Right atrium auricular region (tissue), 2 donors: ENCODE measurements around the gene CHD6. TPM values are rescaled to one million over a fixed set of nuclear protein-coding genes. Genes with fewer than 3 reads are reported as not detected.

Experiments
- DNase-seq: peaks from one replicate; pipeline ENCODE4 v3.0.0-alpha.2; 2019; ENCODE audit warnings: low spot score
- H3K27ac ChIP-seq, 2 donors: fragments of 200-600 bp; sonication (generic); 1 replicate in 1 of 2; 2 replicates in 1 of 2; pipeline ENCODE4 v1.5.1; 2016 to 2019
- H3K27me3 ChIP-seq, 2 donors: fragments of 200-600 bp; sonication (generic); one replicate each; pipeline versions ENCODE4 v1.5.1 to v1.6.0; 2017 to 2019
- H3K36me3 ChIP-seq: fragments of 200-600 bp; sonication (generic); one replicate; pipeline ENCODE4 v1.5.1; 2016
- H3K4me1 ChIP-seq, 2 donors: fragments of 200-600 bp; sonication (generic); one replicate each; pipeline versions ENCODE4 v1.5.1 to v1.6.0; 2017 to 2019
- H3K4me3 ChIP-seq, 2 donors: fragments of 200-600 bp; sonication (generic); 1 replicate in 1 of 2; 2 replicates in 1 of 2; pipeline ENCODE4 v1.5.1; 2017 to 2019; ENCODE audit warnings: mild to moderate bottlenecking in 1 of 2, moderate library complexity in 1 of 2
- H3K9me3 ChIP-seq, 2 donors: fragments of 200-600 bp; sonication (generic); one replicate each; pipeline ENCODE4 v1.5.1; 2019
- total RNA-seq, 2 donors: library from RNA; depleted of rRNA; stranded (reverse); fragments of >200 nt; gene quantifications; one replicate each; pipeline ENCODE4 v1.1.0, GENCODE V29; 2016
- TF ChIP-seq, protein P1 (sequence below), 2 donors: fragments of 200-600 bp; sonication (generic); IDR thresholded peaks; one replicate each; pipeline ENCODE4 v1.5.1; 2019; ENCODE audit warnings: antibody characterized with exemption in 2 of 2

CHD6 gene
- total RNA-seq, 2 donors from 2014 or later = 22.2 to 27.4 TPM

DNA sequence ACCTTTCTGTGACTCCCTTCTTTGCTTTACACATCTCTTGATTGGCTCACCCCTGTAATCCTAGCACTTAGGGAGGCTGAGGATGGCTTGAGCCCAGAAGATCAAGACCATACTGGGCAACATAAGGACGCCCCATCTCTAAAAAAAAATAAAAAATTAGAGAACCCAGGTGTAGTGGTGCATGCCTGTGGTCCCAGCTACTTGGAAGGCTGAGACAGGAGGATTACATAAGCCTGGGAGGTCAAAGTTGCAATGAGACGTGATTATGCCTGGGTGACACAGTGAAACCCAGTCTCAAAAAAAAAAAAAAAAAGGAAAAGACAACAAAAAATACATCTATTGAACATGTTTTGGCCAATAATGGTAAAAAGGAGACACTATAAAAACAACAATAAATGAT is 37.8 kb downstream of the CHD6 start:
- TF ChIP-seq, protein P1, sequence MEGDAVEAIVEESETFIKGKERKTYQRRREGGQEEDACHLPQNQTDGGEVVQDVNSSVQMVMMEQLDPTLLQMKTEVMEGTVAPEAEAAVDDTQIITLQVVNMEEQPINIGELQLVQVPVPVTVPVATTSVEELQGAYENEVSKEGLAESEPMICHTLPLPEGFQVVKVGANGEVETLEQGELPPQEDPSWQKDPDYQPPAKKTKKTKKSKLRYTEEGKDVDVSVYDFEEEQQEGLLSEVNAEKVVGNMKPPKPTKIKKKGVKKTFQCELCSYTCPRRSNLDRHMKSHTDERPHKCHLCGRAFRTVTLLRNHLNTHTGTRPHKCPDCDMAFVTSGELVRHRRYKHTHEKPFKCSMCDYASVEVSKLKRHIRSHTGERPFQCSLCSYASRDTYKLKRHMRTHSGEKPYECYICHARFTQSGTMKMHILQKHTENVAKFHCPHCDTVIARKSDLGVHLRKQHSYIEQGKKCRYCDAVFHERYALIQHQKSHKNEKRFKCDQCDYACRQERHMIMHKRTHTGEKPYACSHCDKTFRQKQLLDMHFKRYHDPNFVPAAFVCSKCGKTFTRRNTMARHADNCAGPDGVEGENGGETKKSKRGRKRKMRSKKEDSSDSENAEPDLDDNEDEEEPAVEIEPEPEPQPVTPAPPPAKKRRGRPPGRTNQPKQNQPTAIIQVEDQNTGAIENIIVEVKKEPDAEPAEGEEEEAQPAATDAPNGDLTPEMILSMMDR (IDR thresholded peaks at IDR 0.05) = no peak
- Histone ChIP-seq H3K4me3 (no peak overlapping the region), H3K36me3 (no peaks in the 10 kb centered on the region), H3K27ac (no peak overlapping the region), H3K9me3 (no peaks in the 10 kb centered on the region), H3K4me1 (peaks cover 0 to 21% of the 10 kb centered on the region in 2 donors), H3K27me3 (no peaks in the 10 kb centered on the region)
- DNase-seq = no peak

DNA sequence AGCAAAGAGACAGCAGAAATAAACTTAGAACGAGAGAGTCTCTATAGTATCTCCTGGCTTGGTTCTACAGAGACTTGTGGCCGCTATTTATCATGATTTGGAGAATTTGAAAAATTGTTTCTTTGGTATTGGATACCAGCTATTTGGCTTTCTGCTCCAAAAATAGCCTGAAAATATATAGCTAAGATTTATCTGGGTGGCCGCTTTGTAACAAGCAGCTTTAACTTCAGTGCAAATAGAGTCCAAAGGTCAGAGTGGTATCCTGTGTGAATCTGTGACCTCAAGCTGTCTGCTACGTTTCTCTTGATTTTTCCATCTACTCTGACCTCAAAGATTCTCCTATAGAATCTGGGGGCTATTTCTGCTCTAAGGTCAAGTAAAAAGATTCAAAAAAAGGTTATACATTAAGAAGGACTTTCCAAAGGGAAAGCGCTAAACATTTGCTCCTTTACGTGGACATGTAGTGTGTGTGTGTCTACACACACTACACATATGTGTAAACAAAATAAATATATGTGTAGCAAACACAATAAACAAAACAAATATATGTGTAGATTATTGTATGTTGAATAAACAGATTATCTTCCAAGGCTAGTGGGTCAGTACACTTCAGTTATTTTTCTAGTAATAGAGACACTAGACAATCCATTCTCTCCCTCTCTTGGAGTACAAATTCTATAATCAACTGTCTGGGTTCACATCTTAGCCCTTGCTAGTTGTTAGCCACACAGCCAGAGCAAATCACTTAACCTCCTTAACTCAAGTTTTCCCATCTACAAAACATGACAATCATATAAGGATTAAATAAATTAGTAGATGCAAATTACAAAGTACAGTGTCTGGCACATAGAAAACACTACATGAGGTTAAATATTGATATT is 40.8 kb downstream of the CHD6 start:
- H3K9me3 ChIP-seq = no peaks in the 10 kb centered on the region
- no peak overlapping the region for H3K4me3 ChIP-seq
- H3K4me1 ChIP-seq = peaks cover 0 to 43% of the 10 kb centered on the region in 2 donors
- H3K36me3 ChIP-seq = no peaks in the 10 kb centered on the region
- H3K27me3 ChIP-seq = no peaks in the 10 kb centered on the region
- TF ChIP-seq, protein P1 (IDR thresholded peaks at IDR 0.05) = no peak
- DNase-seq = no peak
- H3K27ac ChIP-seq = no peak overlapping the region

DNA sequence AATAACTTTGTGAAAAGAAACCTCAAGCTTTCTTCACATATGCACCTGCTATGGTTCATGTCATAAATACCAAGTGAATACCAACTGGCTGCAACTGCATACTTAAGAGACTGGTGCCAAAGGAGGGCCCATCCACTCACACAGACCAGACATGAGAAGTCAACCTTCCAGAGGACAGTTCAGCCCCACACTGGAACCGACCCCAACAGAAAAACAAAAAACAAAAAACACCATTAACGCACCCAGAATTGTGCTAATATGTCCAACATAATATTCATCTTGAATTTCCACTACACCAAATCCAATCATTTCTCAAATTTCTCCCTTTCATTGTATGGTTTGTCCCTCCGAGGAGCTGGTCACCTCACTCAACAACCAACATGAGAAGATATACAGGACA is 42.8 kb downstream of the CHD6 start:
- H3K27ac ChIP-seq = no peak overlapping the region
- no peak for DNase-seq
- H3K27me3 ChIP-seq = no peaks in the 10 kb centered on the region
- no peaks in the 10 kb centered on the region for H3K36me3 ChIP-seq
- peaks cover 0 to 57% of the 10 kb centered on the region in 2 donors for H3K4me1 ChIP-seq
- H3K4me3 ChIP-seq = no peak overlapping the region
- TF ChIP-seq, protein P1 (IDR thresholded peaks at IDR 0.05) = no peak
- H3K9me3 ChIP-seq = no peaks in the 10 kb centered on the region

DNA sequence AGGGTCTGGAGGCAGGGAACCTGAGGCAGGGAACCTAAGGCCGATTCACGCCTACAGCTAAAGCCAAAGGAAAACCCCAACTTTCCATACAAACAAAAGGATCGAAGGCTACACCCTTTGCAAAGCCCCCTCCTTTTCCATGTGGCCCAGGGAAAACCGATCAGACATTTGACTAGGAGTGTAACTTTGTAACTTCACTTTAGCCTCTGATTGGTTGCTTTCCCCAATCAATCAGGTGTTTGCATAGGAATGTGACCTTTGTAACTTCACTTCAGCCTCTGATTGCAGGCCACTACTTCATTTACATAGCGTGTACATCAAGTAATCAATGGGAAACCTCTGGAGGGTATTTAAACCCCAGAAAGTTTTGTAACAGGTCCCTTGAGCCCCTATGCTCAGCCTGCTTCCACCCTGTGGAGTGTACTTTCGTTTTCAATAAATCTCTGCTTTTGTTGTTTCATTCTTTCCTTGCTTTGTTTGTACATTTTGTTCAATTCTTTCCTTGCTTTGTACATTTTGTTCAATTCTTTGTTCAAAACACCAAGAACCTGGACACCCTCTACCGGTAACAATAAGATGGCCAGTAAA is 43.3 kb downstream of the CHD6 start:
- H3K27ac ChIP-seq = no peak overlapping the region
- H3K9me3 ChIP-seq = no peaks in the 10 kb centered on the region
- H3K27me3 ChIP-seq = no peaks in the 10 kb centered on the region
- no peak for DNase-seq
- no peak overlapping the region for H3K4me3 ChIP-seq
- peaks cover 0 to 61% of the 10 kb centered on the region in 2 donors for H3K4me1 ChIP-seq
- no peaks in the 10 kb centered on the region for H3K36me3 ChIP-seq
- TF ChIP-seq, protein P1 (IDR thresholded peaks at IDR 0.05) = no peak

DNA sequence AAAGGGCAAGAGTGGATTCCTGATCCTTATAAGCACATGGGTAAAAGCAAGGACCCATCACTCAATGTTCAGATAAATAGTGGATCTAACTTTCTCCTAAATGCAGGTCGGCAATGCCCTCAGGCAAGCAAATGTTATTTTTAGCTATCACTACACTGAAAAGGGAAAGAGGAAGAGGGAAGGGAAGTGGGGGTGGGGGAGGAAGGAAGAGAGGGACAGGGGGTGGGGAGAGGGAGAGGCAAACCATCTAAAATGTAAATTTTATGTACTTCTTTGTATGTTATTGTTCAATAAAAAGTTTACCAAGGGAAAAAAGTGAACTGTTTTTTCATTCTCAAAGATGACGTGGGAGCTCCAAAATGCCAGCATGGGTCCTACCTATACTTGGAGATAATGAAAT is 44.2 kb downstream of the CHD6 start:
- Histone ChIP-seq H3K27ac (no peak overlapping the region), H3K9me3 (no peaks in the 10 kb centered on the region), H3K4me3 (no peak overlapping the region), H3K27me3 (no peaks in the 10 kb centered on the region), H3K4me1 (peaks cover 0 to 56% of the 10 kb centered on the region in 2 donors), H3K36me3 (no peaks in the 10 kb centered on the region)
- DNase-seq = no peak
- TF ChIP-seq, protein P1 (IDR thresholded peaks at IDR 0.05) = no peak
